ENCODE data around the gene IQSEC1. TPM values are rescaled to one million over a fixed set of nuclear protein-coding genes. Genes with fewer than 3 reads are reported as not detected.
A peak's percentile ranks its signal among the peaks of the same experiment; 100 is the strongest.

Gene IQSEC1
- total and polyA plus RNA-seq, 9 of the 15 experiments (the other 6 are each of a cell fraction or from before 2014, with no cell fraction given), result 0.56 to 39.0 (median 6.8) TPM

DNA sequence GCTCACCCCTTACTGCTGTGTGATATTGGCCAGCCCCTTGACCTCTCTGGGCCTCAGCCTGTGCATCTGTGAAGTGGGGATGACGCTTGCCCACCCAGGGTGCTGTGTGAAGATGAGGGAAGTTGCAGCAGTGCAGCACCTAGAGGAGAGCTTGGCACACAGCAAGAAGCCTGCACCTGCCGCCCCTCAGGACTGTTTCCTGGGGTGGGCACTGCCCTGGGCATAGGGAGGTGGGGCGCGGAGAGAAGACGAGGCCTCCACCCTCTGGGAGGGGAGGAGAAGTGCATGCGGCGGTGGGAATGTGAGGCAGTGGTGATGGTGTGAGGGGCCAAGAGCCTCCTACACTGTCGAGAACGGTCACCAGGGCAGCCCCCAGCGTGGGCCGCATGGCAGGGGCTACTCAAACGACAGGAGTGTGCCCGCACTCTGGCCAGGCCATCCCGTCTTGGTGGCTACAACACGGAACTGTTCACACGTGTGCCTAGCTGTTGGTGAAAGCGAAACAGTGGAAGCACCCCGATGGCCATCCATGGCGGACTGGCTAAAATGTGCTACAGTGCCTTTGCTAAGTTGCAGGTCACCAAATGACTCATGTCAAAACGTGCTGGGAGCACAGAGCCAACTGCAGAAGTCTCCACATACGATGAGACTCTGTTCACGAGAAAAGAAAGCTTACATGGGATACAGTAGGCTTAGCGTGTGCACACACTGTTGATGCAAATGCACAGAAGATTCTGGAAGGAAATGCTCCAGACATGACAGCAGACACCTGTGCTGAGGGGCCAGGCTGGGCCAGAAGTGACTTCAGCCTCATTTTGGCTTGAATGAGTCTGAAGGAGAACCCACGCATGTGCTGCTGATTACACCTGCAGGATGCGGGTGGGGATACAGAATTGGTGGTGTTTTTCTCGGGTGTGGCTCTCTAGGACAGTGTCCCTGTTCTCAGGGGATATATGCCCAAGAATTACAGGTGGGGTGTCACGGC lies 40.4 kb upstream of the IQSEC1 start:
- H3K4me3 ChIP-seq, result no peak overlapping the region
- no peak for TF ChIP-seq HNRNPLL (IDR thresholded peaks at IDR 0.05; ENCODE audit: low read depth, low read length, poor library complexity, severe bottlenecking)
- TF ChIP-seq SMARCA5 (IDR thresholded peaks at IDR 0.05), result peak; percentile 20; the same call in 1 of the 2 replicates
- TF ChIP-seq ZFP36 (IDR thresholded peaks at IDR 0.05; ENCODE audit: low read depth, low read length, partially characterized antibody), result peak; percentile 33
- TF ChIP-seq, protein P1, sequence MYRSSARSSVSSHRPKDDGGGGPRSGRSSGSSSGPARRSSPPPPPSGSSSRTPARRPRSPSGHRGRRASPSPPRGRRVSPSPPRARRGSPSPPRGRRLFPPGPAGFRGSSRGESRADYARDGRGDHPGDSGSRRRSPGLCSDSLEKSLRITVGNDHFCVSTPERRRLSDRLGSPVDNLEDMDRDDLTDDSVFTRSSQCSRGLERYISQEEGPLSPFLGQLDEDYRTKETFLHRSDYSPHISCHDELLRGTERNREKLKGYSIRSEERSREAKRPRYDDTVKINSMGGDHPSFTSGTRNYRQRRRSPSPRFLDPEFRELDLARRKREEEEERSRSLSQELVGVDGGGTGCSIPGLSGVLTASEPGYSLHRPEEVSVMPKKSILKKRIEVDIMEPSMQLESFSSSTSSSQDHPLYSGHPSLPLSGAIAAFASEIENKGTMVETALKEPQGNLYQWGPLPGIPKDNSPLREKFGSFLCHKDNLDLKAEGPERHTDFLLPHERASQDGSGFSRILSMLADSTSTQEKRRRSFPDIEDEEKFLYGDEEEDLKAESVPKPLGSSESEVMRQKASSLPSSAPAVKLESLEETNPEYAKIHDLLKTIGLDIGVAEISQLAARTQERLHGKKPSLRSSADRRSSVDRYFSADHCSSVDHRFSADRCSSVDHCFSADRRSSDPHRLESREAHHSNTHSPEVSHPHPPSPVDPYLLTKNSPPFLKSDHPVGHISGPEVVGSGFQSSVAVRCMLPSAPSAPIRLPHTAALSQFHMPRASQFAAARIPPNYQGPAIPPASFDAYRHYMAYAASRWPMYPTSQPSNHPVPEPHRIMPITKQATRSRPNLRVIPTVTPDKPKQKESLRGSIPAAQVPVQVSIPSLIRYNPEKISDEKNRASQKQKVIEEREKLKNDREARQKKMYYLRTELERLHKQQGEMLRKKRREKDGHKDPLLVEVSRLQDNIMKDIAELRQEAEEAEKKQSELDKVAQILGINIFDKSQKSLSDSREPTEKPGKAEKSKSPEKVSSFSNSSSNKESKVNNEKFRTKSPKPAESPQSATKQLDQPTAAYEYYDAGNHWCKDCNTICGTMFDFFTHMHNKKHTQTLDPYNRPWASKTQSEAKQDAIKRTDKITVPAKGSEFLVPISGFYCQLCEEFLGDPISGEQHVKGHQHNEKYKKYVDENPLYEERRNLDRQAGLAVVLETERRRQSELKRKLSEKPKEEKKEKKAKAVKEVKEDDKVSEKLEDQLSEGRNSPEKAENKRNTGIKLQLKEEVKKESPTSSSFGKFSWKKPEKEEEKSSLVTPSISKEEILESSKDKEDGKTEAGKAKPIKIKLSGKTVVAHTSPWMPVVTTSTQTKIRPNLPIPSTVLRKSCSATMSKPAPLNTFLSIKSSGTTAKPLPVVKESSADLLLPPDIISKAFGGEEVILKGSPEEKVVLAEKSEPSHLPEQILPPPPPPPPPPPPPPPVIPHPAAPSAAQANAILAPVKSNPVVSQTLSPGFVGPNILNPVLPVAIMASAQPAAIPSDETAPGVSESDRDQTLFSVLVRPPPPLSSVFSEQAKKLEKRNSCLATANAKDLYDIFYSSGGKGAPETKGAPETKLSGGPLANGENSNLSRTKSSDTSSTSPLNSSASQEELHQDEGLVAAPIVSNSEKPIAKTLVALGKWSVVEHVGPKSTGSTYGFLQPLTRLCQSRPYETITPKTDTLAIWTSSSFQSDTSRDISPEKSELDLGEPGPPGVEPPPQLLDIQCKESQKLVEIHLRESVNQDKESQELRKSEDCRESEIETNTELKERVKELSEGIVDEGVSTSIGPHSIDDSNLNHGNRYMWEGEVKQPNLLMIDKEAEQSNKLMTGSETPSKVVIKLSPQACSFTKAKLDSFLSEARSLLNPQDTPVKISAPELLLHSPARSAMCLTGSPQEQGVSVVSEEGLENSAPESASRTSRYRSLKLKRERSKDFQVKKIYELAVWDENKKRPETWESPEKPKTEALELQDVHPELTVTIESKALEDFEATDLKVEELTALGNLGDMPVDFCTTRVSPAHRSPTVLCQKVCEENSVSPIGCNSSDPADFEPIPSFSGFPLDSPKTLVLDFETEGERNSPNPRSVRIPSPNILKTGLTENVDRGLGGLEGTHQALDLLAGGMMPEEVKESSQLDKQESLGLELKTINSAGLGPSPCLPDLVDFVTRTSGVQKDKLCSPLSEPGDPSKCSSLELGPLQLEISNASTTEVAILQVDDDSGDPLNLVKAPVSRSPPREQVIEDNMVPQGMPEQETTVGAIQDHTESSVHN (IDR thresholded peaks at IDR 0.05; ENCODE audit: borderline replicate concordance in 1 of 2, low read depth in 1 of 2), result no peak
- no peak for TF ChIP-seq CXXC5 (CRISPR knock-in tag; IDR thresholded peaks at IDR 0.05)
- peak; percentile 11 for TF ChIP-seq BRD9 (IDR thresholded peaks at IDR 0.05; ENCODE audit: low read depth, partially characterized antibody)
- no peak for TF ChIP-seq RBM39 (optimal IDR thresholded peaks at IDR 0.05; ENCODE audit: low read depth, low read length)
- TF ChIP-seq, protein P2, sequence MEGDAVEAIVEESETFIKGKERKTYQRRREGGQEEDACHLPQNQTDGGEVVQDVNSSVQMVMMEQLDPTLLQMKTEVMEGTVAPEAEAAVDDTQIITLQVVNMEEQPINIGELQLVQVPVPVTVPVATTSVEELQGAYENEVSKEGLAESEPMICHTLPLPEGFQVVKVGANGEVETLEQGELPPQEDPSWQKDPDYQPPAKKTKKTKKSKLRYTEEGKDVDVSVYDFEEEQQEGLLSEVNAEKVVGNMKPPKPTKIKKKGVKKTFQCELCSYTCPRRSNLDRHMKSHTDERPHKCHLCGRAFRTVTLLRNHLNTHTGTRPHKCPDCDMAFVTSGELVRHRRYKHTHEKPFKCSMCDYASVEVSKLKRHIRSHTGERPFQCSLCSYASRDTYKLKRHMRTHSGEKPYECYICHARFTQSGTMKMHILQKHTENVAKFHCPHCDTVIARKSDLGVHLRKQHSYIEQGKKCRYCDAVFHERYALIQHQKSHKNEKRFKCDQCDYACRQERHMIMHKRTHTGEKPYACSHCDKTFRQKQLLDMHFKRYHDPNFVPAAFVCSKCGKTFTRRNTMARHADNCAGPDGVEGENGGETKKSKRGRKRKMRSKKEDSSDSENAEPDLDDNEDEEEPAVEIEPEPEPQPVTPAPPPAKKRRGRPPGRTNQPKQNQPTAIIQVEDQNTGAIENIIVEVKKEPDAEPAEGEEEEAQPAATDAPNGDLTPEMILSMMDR (IDR thresholded peaks at IDR 0.05 in 2 of 3, conservative IDR thresholded peaks at IDR 0.05 in 1 of 3; ENCODE audit: insufficient read depth in 2 of 3, low read depth in 1 of 3, low read length in 3 of 3), result 0 out of 6 replicates have a peak, but pooled peaks of 1 of the 3 experiments have one; percentile 0
- 0 out of 2 replicates have a peak, but pooled peaks have one; percentile 6 for TF ChIP-seq PTBP1 (IDR thresholded peaks at IDR 0.05; ENCODE audit: low read depth, low read length)
- no peak overlapping the region for H2AFZ ChIP-seq (ENCODE audit: low read depth, low read length)
- no peak overlapping the region for H3K9ac ChIP-seq (ENCODE audit: insufficient read depth in 1 of 2, low read depth in 2 of 2, low read length in 2 of 2)
- H3K79me2 ChIP-seq (ENCODE audit: control insufficient read depth, insufficient read depth, low read length), result no peaks in the 10 kb centered on the region
- in situ Hi-C loops (cut with MboI) (no loop called here), intact Hi-C loops (cut with micrococcal nuclease) (no loop called here)
- CTCF ChIA-PET (ENCODE audit: low intra/inter-chr PET ratio), result no interaction called here
- no peaks in the 10 kb centered on the region for H3K9me1 ChIP-seq (ENCODE audit: control insufficient read depth, insufficient read depth, low read length)
- H3K27ac ChIP-seq (ENCODE audit: extremely low read depth, low read depth, low read length), result no peak overlapping the region
- no peaks in the 10 kb centered on the region for H3K36me3 ChIP-seq (ENCODE audit: control insufficient read depth, insufficient read depth, low read length)
- WGBS (ENCODE audit: insufficient coverage, low coverage, missing lambda C conversion rate), result 4% methylated on average over 27 of the region's 27 CpGs
- POLR2A ChIA-PET, result interaction anchor here (0.6 to 1.2 kb wide), 3 partner anchors 23 to 168 kb away, joined by 3 read pairs; no protein-coding TSS in a partner anchor
- FAIRE-seq, result peak; percentile 62
- peaks cover 11% of the 10 kb centered on the region for H4K20me1 ChIP-seq (replicated peaks; ENCODE audit: control insufficient read depth, insufficient read depth, low read length)
- ATAC-seq, result no peak
- DNase-seq (ENCODE audit: extremely low read depth in 1 of 4, low spot score in 3 of 4), result no peak
- peaks cover 59 to 76% of the 10 kb centered on the region in 2 experiments for H3K27me3 ChIP-seq (ENCODE audit: control insufficient read depth in 2 of 2, insufficient read depth in 2 of 2, low read length in 2 of 2)
- H3K4me1 ChIP-seq (replicated peaks in 1 of 2; ENCODE audit: control insufficient read depth in 2 of 2, insufficient read depth in 2 of 2, low read length in 2 of 2), result peaks cover 0 to 8% of the 10 kb centered on the region in 2 experiments; a peak in 1 of 5 replicates
- no TSS peak for BruUV-seq (replicated peaks)
- no peak overlapping the region for H3K4me2 ChIP-seq (ENCODE audit: insufficient read depth, low read length)
- no peaks in the 10 kb centered on the region; the same call in 1 of the 2 replicates for H3K9me3 ChIP-seq (replicated peaks; ENCODE audit: control insufficient read depth, insufficient read depth, low read depth, low read length)
